H1 (cell line): Measurements from ENCODE around the gene PHC2. TPM values are rescaled to one million over a fixed set of nuclear protein-coding genes. Genes with fewer than 3 reads are reported as not detected.

ENCODE experiments used
- ASH2L ChIP-seq: fragments of 200-600, 300-600 bp; sonication (generic); IDR thresholded peaks from one replicate; pipeline ENCODE4 v1.7.1; 2017; ENCODE audit warnings: low read length
- ATF2 ChIP-seq: IDR thresholded peaks from 2 replicates; pipeline ENCODE4 v1.6.1; 2012; ENCODE audit warnings: low read length, inconsistent platforms
- BCL11A ChIP-seq, 2 experiments: IDR thresholded peaks; one replicate each; pipeline ENCODE4 v1.6.1; 2011; ENCODE audit warnings: low read depth in 2 of 2, low read length in 2 of 2, mild to moderate bottlenecking in 2 of 2
- CBX8 ChIP-seq: fragments of 300-800, 300-1000 bp; sonication (generic); IDR thresholded peaks from 2 replicates; pipeline ENCODE4 v1.7.1; 2016; ENCODE audit warnings: low read depth, low read length, borderline replicate concordance
- CHD2 ChIP-seq: IDR thresholded peaks from 2 replicates; pipeline ENCODE4 v1.6.1; 2012; ENCODE audit warnings: low read length, improper control_type of control experiment
- E2F6 ChIP-seq: IDR thresholded peaks from 2 replicates; pipeline ENCODE4 v1.6.1; 2012; ENCODE audit warnings: inconsistent platforms
- EZH2 ChIP-seq: fragments of 200-600 bp; sonication (generic); IDR thresholded peaks from 2 replicates; pipeline ENCODE4 v1.7.1; 2012; ENCODE audit warnings: low read depth, mild to moderate bottlenecking, moderate library complexity, low read length, inconsistent platforms; ENCODE audit not compliant: severe bottlenecking
- FOSL1 ChIP-seq: IDR thresholded peaks from 2 replicates; pipeline ENCODE4 v1.6.1; 2011; ENCODE audit warnings: mild to moderate bottlenecking, low read depth, low read length, moderate library complexity; ENCODE audit not compliant: insufficient read depth
- GABPA ChIP-seq: IDR thresholded peaks from 2 replicates; pipeline ENCODE4 v1.6.1; 2011; ENCODE audit warnings: mild to moderate bottlenecking, low read length, moderate library complexity, borderline replicate concordance; ENCODE audit not compliant: insufficient read depth
- JUND ChIP-seq: IDR thresholded peaks from 2 replicates; pipeline ENCODE4 v1.6.1; 2011; ENCODE audit warnings: mild to moderate bottlenecking, improper control_type of control experiment, low read length
- KDM1A ChIP-seq: fragments of 200-600, 300-600 bp; sonication (generic); IDR thresholded peaks from 2 replicates; pipeline ENCODE4 v1.7.1; 2016; ENCODE audit warnings: mild to moderate bottlenecking, low read length, borderline replicate concordance
- MAFK ChIP-seq: IDR thresholded peaks from 2 replicates; pipeline ENCODE4 v1.6.1; 2012; ENCODE audit warnings: low read depth, mild to moderate bottlenecking, improper control_type of control experiment, low read length
- NRF1 ChIP-seq: IDR thresholded peaks from 2 replicates; pipeline ENCODE4 v1.6.1; 2011; ENCODE audit warnings: mild to moderate bottlenecking, low read depth, low read length, improper control_type of control experiment
- RBBP5 ChIP-seq: IDR thresholded peaks from 2 replicates; pipeline ENCODE4 v1.7.1; 2012; ENCODE audit warnings: low read depth, mild to moderate bottlenecking, inconsistent platforms, low read length, moderate library complexity, borderline replicate concordance
- SIRT6 ChIP-seq: IDR thresholded peaks from one replicate; pipeline ENCODE4 v1.7.1; 2012; ENCODE audit warnings: low read length, inconsistent platforms
- SP2 ChIP-seq: IDR thresholded peaks from 2 replicates; pipeline ENCODE4 v1.6.1; 2012; ENCODE audit warnings: mild to moderate bottlenecking, low read length, inconsistent platforms
- SRF ChIP-seq: IDR thresholded peaks from 2 replicates; pipeline ENCODE4 v1.6.1; 2011; ENCODE audit warnings: mild to moderate bottlenecking, low read depth, low read length, moderate library complexity
- SUZ12 ChIP-seq: fragments of 200-600 bp; sonication (generic); IDR thresholded peaks from 2 replicates; pipeline ENCODE4 v1.6.1; 2012; ENCODE audit warnings: mild to moderate bottlenecking, inconsistent platforms, low read length, moderate library complexity, mixed read lengths
- TAF1 ChIP-seq: IDR thresholded peaks from 2 replicates; pipeline ENCODE4 v1.6.1; 2011; ENCODE audit warnings: mild to moderate bottlenecking, low read depth, low read length
- TAF7 ChIP-seq: optimal IDR thresholded peaks from 2 replicates; pipeline ENCODE3; 2011; ENCODE audit warnings: low read depth, mild to moderate bottlenecking, inconsistent platforms, low read length, moderate library complexity, borderline replicate concordance
- TEAD4 ChIP-seq: IDR thresholded peaks from 2 replicates; pipeline ENCODE4 v1.6.1; 2012; ENCODE audit warnings: low read depth, low read length, inconsistent platforms, mixed read lengths
- ZNF274 ChIP-seq: IDR thresholded peaks from 2 replicates; pipeline ENCODE4 v1.7.0; 2012; ENCODE audit warnings: low read length, borderline replicate concordance; ENCODE audit errors: extremely low read depth
- polyA plus RNA-seq, 7 experiments: library from polyadenylated mRNA; depleted of rRNA in 3 of 7; stranded (reverse) in 5 of 7; unstranded in 2 of 7; fragments of >200 nt in 5 of 7; fragments of 200-250 nt in 2 of 7; gene quantifications; 1 replicate in 5 of 7; 2 replicates in 1 of 7; 4 replicates in 1 of 7; pipeline versions ENCODE4 v1.2.1 to v1.2.3, GENCODE V29; 2011 to 2013; ENCODE audit warnings: missing spikeins in 2 of 7, mixed read lengths in 2 of 7
- total RNA-seq: library from RNA; stranded (reverse); fragmentation: NEBNext Ultra II Directional; extraction: Animal tissue kit (Norgen Biotek cat#: 25700); gene quantifications from 2 replicates; pipeline ENCODE4 v1.2.1, GENCODE V29; 2021

PHC2 gene
- total and polyA plus RNA-seq, 2 of the 8 experiments (the other 6 are each of a cell fraction or from before 2014, with no cell fraction given) = 5.6 to 14.2 TPM

GRCh38 chr1:33430692-33431593 lies at the start of gene PHC2 (continued):
- TF ChIP-seq TAF7 (no peak), TAF1 (no peak), SIRT6 (no peak), NRF1 (peak; percentile 48), EZH2 (no peak), RBBP5 (no peak), GABPA (no peak), ZNF274 (no peak), ASH2L (no peak), SUZ12 (no peak), ATF2 (no peak), BCL11A (IDR thresholded peaks at IDR 0.05; ENCODE audit: low read depth in 2 of 2, low read length in 2 of 2) (no peak), JUND (no peak), MAFK (no peak), TEAD4 (peak; percentile 84), FOSL1 (no peak), CHD2 (peak; percentile 5; the same call in 1 of the 2 replicates), SRF (no peak), SP2 (no peak), CBX8 (no peak), E2F6 (peak; percentile 95), KDM1A (no peak)
